ENCODE data around the gene UBE2Z.
"Not testable (repeated sequence)": the region's sequence is repeated elsewhere in the genome, so short reads cannot be mapped to it uniquely, and the experiment has no call there.

UBE2Z gene

GRCh38 chr17:48908047-48908843 is at the start of gene UBE2Z:
UBE2Z (plus strand) TSS chr17:48908407; CDS start chr17:48908504, 97 bp downstream.
- Histone ChIP-seq H3K36me3 (ENCODE audit: control insufficient read depth in 2 of 2, insufficient read depth in 2 of 2, low read length in 2 of 2) (peaks cover 17 to 24% of the 10 kb centered on the region in 2 donors), H3K27ac (ENCODE audit: low read depth in 2 of 2, low read length in 2 of 2) (peak within 1 kb of the TSS; percentile 83 to 86), H3K27me3 (ENCODE audit: control insufficient read depth in 2 of 2, insufficient read depth in 2 of 2, low read length in 2 of 2) (no peaks in the 10 kb centered on the region), H3K4me1 (ENCODE audit: control insufficient read depth in 2 of 2, insufficient read depth in 2 of 2, low read length in 2 of 2) (peaks cover 15 to 20% of the 10 kb centered on the region in 2 donors), H3K9ac (ENCODE audit: low read depth in 1 of 2, low read length in 2 of 2) (peak within 1 kb of the TSS; percentile 76 to 78), H3K4me3 (ENCODE audit: low read length in 2 of 2) (peak within 1 kb of the TSS; percentile 80 to 88), H3K9me3 (ENCODE audit: control insufficient read depth in 2 of 2, low read length in 2 of 2) (no peaks in the 10 kb centered on the region)

GRCh38 chr17:48860034-48860433 is 48.2 kb upstream of the UBE2Z start:
- Histone ChIP-seq H3K36me3 (ENCODE audit: control insufficient read depth in 2 of 2, insufficient read depth in 2 of 2, low read length in 2 of 2) (peaks cover 59 to 68% of the 10 kb centered on the region in 2 donors), H3K4me1 (ENCODE audit: control insufficient read depth in 2 of 2, insufficient read depth in 2 of 2, low read length in 2 of 2) (no peaks in the 10 kb centered on the region), H3K27ac (ENCODE audit: low read depth in 2 of 2, low read length in 2 of 2) (no peak overlapping the region), H3K4me3 (ENCODE audit: low read length in 2 of 2) (no peak overlapping the region), H3K9ac (ENCODE audit: low read depth in 1 of 2, low read length in 2 of 2) (no peak overlapping the region), H3K9me3 (ENCODE audit: control insufficient read depth in 2 of 2, low read length in 2 of 2) (no peaks in the 10 kb centered on the region), H3K27me3 (ENCODE audit: control insufficient read depth in 2 of 2, insufficient read depth in 2 of 2, low read length in 2 of 2) (no peaks in the 10 kb centered on the region)

- H3K9ac ChIP-seq (ENCODE audit: low read depth in 1 of 2, low read length in 2 of 2) = no peak overlapping the region
- H3K9me3 ChIP-seq (ENCODE audit: control insufficient read depth in 2 of 2, low read length in 2 of 2) = no peaks in the 10 kb centered on the region
- peaks cover 55 to 64% of the 10 kb centered on the region in 2 donors for H3K36me3 ChIP-seq (ENCODE audit: control insufficient read depth in 2 of 2, insufficient read depth in 2 of 2, low read length in 2 of 2)
- no peaks in the 10 kb centered on the region for H3K27me3 ChIP-seq (ENCODE audit: control insufficient read depth in 2 of 2, insufficient read depth in 2 of 2, low read length in 2 of 2)
- H3K27ac ChIP-seq (ENCODE audit: low read depth in 2 of 2, low read length in 2 of 2) = no peak overlapping the region
- H3K4me1 ChIP-seq (ENCODE audit: control insufficient read depth in 2 of 2, insufficient read depth in 2 of 2, low read length in 2 of 2) = no peaks in the 10 kb centered on the region
- no peak overlapping the region for H3K4me3 ChIP-seq (ENCODE audit: low read length in 2 of 2)
Observed at GRCh38 chr17:48860456-48860855, 47.8 kb upstream of the UBE2Z start.

GRCh38 chr17:48868916-48869500 is 39.2 kb upstream of the UBE2Z start:
- H3K27ac ChIP-seq (ENCODE audit: low read depth in 2 of 2, low read length in 2 of 2) = peak overlapping the region; percentile 88 to 89
- peaks cover 46 to 53% of the 10 kb centered on the region in 2 donors for H3K4me1 ChIP-seq (ENCODE audit: control insufficient read depth in 2 of 2, insufficient read depth in 2 of 2, low read length in 2 of 2)
- peak overlapping the region in 1 of 2 donors; percentile 45 for H3K9ac ChIP-seq (ENCODE audit: low read depth in 1 of 2, low read length in 2 of 2)
- no peak overlapping the region for H3K4me3 ChIP-seq (ENCODE audit: low read length in 2 of 2)
- H3K9me3 ChIP-seq (ENCODE audit: control insufficient read depth in 2 of 2, low read length in 2 of 2) = no peaks in the 10 kb centered on the region
- peaks cover 14% of the 10 kb centered on the region in 2 donors for H3K36me3 ChIP-seq (ENCODE audit: control insufficient read depth in 2 of 2, insufficient read depth in 2 of 2, low read length in 2 of 2)
- H3K27me3 ChIP-seq (ENCODE audit: control insufficient read depth in 2 of 2, insufficient read depth in 2 of 2, low read length in 2 of 2) = no peaks in the 10 kb centered on the region

GRCh38 chr17:48869821-48870318 is 38.3 kb upstream of the UBE2Z start:
- peaks cover 5 to 6% of the 10 kb centered on the region in 2 donors for H3K36me3 ChIP-seq (ENCODE audit: control insufficient read depth in 2 of 2, insufficient read depth in 2 of 2, low read length in 2 of 2)
- H3K27ac ChIP-seq (ENCODE audit: low read depth in 2 of 2, low read length in 2 of 2) = peak overlapping the region; percentile 88 to 89

GRCh38 chr17:48871035-48871550 is 37.1 kb upstream of the UBE2Z start:
- Histone ChIP-seq H3K4me3 (ENCODE audit: low read length in 2 of 2) (no peak overlapping the region), H3K9ac (ENCODE audit: low read depth in 1 of 2, low read length in 2 of 2) (peak overlapping the region; percentile 6 to 21), H3K27me3 (ENCODE audit: control insufficient read depth in 2 of 2, insufficient read depth in 2 of 2, low read length in 2 of 2) (no peaks in the 10 kb centered on the region), H3K4me1 (ENCODE audit: control insufficient read depth in 2 of 2, insufficient read depth in 2 of 2, low read length in 2 of 2) (peaks cover 46 to 55% of the 10 kb centered on the region in 2 donors), H3K27ac (ENCODE audit: low read depth in 2 of 2, low read length in 2 of 2) (peak overlapping the region; percentile 88 to 89), H3K36me3 (ENCODE audit: control insufficient read depth in 2 of 2, insufficient read depth in 2 of 2, low read length in 2 of 2) (peaks cover 1 to 2% of the 10 kb centered on the region in 2 donors), H3K9me3 (ENCODE audit: control insufficient read depth in 2 of 2, low read length in 2 of 2) (no peaks in the 10 kb centered on the region)

More at GRCh38 chr17:48869821-48870318, 38.3 kb upstream of the UBE2Z start:
- H3K27me3 ChIP-seq (ENCODE audit: control insufficient read depth in 2 of 2, insufficient read depth in 2 of 2, low read length in 2 of 2) = no peaks in the 10 kb centered on the region
- H3K9me3 ChIP-seq (ENCODE audit: control insufficient read depth in 2 of 2, low read length in 2 of 2) = no peaks in the 10 kb centered on the region
- no peak overlapping the region for H3K4me3 ChIP-seq (ENCODE audit: low read length in 2 of 2)
- H3K9ac ChIP-seq (ENCODE audit: low read depth in 1 of 2, low read length in 2 of 2) = peak overlapping the region in 1 of 2 donors; percentile 45
- peaks cover 46 to 54% of the 10 kb centered on the region in 2 donors for H3K4me1 ChIP-seq (ENCODE audit: control insufficient read depth in 2 of 2, insufficient read depth in 2 of 2, low read length in 2 of 2)

- H3K27ac ChIP-seq (ENCODE audit: low read depth in 2 of 2, low read length in 2 of 2) = peak overlapping the region; percentile 88 to 89
- peaks cover 46 to 55% of the 10 kb centered on the region in 2 donors for H3K4me1 ChIP-seq (ENCODE audit: control insufficient read depth in 2 of 2, insufficient read depth in 2 of 2, low read length in 2 of 2)
- no peaks in the 10 kb centered on the region for H3K9me3 ChIP-seq (ENCODE audit: control insufficient read depth in 2 of 2, low read length in 2 of 2)
- H3K27me3 ChIP-seq (ENCODE audit: control insufficient read depth in 2 of 2, insufficient read depth in 2 of 2, low read length in 2 of 2) = no peaks in the 10 kb centered on the region
- H3K4me3 ChIP-seq (ENCODE audit: low read length in 2 of 2) = peak overlapping the region in 1 of 2 donors; percentile 31
- no peaks in the 10 kb centered on the region for H3K36me3 ChIP-seq (ENCODE audit: control insufficient read depth in 2 of 2, insufficient read depth in 2 of 2, low read length in 2 of 2)
- H3K9ac ChIP-seq (ENCODE audit: low read depth in 1 of 2, low read length in 2 of 2) = peak overlapping the region; percentile 44 to 47
Observed at GRCh38 chr17:48871551-48872351, 36.5 kb upstream of the UBE2Z start.

- not testable (repeated sequence) for H3K36me3 ChIP-seq (ENCODE audit: control insufficient read depth in 2 of 2, insufficient read depth in 2 of 2, low read length in 2 of 2); H3K9me3 ChIP-seq (ENCODE audit: control insufficient read depth in 2 of 2, low read length in 2 of 2); H3K4me3 ChIP-seq (ENCODE audit: low read length in 2 of 2); H3K27me3 ChIP-seq (ENCODE audit: control insufficient read depth in 2 of 2, insufficient read depth in 2 of 2, low read length in 2 of 2)
- Histone ChIP-seq H3K4me1 (ENCODE audit: control insufficient read depth in 2 of 2, insufficient read depth in 2 of 2, low read length in 2 of 2) (peaks cover 46 to 60% of the 10 kb centered on the region in 2 donors), H3K27ac (ENCODE audit: low read depth in 2 of 2, low read length in 2 of 2) (peak overlapping the region; percentile 88 to 89), H3K9ac (ENCODE audit: low read depth in 1 of 2, low read length in 2 of 2) (peak overlapping the region in 1 of 2 donors; percentile 44)
Observed at GRCh38 chr17:48872409-48872808, 35.8 kb upstream of the UBE2Z start.

- H3K36me3 ChIP-seq (ENCODE audit: control insufficient read depth in 2 of 2, insufficient read depth in 2 of 2, low read length in 2 of 2) = no peaks in the 10 kb centered on the region
- peak overlapping the region; percentile 24 to 56 for H3K9ac ChIP-seq (ENCODE audit: low read depth in 1 of 2, low read length in 2 of 2)
- H3K9me3 ChIP-seq (ENCODE audit: control insufficient read depth in 2 of 2, low read length in 2 of 2) = no peaks in the 10 kb centered on the region
- H3K27ac ChIP-seq (ENCODE audit: low read depth in 2 of 2, low read length in 2 of 2) = peak overlapping the region; percentile 88 to 89
- H3K4me3 ChIP-seq (ENCODE audit: low read length in 2 of 2) = peak overlapping the region; percentile 4 to 16
- H3K27me3 ChIP-seq (ENCODE audit: control insufficient read depth in 2 of 2, insufficient read depth in 2 of 2, low read length in 2 of 2) = no peaks in the 10 kb centered on the region
- peaks cover 46 to 67% of the 10 kb centered on the region in 2 donors for H3K4me1 ChIP-seq (ENCODE audit: control insufficient read depth in 2 of 2, insufficient read depth in 2 of 2, low read length in 2 of 2)
Observed at GRCh38 chr17:48873209-48873608, 35.0 kb upstream of the UBE2Z start.
